Measurements from ENCODE around the gene MICU2. TPM values are rescaled to one million over a fixed set of nuclear protein-coding genes. Genes with fewer than 3 reads are reported as not detected.

Gene MICU2, protein sequence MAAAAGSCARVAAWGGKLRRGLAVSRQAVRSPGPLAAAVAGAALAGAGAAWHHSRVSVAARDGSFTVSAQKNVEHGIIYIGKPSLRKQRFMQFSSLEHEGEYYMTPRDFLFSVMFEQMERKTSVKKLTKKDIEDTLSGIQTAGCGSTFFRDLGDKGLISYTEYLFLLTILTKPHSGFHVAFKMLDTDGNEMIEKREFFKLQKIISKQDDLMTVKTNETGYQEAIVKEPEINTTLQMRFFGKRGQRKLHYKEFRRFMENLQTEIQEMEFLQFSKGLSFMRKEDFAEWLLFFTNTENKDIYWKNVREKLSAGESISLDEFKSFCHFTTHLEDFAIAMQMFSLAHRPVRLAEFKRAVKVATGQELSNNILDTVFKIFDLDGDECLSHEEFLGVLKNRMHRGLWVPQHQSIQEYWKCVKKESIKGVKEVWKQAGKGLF
- total RNA-seq (2022; extraction: Qiagen RNA extraction; ENCODE audit: low read depth) = 14.1 to 23.3 TPM (median 16.1 TPM) in 5 replicates

GRCh38 chr13:21603531-21604448 lies at the start of gene MICU2:
Gene MICU2, minus strand, starts transcription at chr13:21604170. Its CDS starts 22 bp downstream, at chr13:21604148.

DNA sequence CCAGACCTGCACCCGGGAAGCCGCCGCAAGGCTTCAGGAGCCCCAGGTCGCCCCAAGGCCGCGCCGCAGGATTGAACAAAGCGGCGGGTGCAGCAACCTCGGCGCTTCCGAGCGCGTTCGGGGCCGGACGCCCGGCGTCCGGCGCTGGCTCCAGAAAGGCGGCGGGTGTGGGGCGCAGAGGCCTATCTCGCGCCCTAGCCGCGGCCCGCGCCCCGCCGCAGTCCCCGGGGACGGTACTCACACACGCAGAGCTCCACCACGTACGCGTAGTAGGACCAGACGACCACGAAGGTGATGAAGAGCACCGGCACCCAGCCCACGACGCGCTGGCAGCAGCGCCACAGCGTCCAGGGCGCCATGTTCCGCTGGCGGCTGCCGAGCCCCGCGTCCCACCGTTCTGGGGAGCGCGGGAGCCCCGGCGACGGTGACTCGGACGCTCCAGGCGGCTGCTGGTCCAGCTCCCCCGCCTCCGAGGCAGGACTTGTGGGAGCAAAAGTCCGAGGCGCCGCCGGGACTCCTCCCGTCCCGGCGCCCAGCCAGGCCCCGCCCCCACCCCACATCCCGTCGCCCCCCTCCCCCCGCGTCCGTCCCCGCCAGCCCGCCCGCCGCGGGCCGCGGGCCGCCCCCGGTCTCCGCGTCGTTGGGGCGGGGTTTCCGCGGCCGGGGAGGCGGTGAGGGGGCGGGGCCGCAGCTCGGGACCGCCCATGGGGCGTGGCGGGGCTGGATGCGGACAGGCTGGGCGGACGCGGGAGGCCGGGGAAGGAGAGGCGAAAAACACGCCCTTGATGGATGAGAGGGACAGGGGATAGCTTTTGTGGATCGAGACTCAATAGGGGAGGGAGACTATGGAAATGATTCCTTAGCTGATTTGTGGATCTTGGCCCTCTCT lies 144.9 kb downstream of the MICU2 start, which contains the start of gene ZDHHC20:
TSS of gene ZDHHC20 (minus strand) at position 491 of the 889 bp plus-strand sequence. CDS start at position 359, 132 bp downstream.

Other genes with a start within 250 kb of the MICU2 start
- 8.5 to 21.7 TPM (median 18.9 TPM) in 5 replicates for gene ZDHHC20, start 144.9 kb downstream of the MICU2 start, total RNA-seq (2022; extraction: Qiagen RNA extraction; ENCODE audit: low read depth)
- 0.07 TPM in 1 of 5 replicates, not detected in the others for gene FGF9, start 66.9 kb upstream of the MICU2 start, total RNA-seq (2022; extraction: Qiagen RNA extraction; ENCODE audit: low read depth)

Measured in A549 treated with ZK216348 at 1 μM for 4 hours (cell line).